NCI-H524 (cell line): ENCODE data around the gene ADO.

Experiments used
- DNase-seq, 2 experiments: peaks; one replicate each; lab custom pipeline; 2025; lab: John Stamatoyannopoulos, UW

ADO gene

GRCh38 chr10:62792261-62792660, 12.3 kb upstream of the ADO start:
- no peak for DNase-seq

GRCh38 chr10:62794306-62794705, 10.2 kb upstream of the ADO start:
- no peak for DNase-seq

- no peak for DNase-seq
These were observed 9.4 kb upstream of the ADO start for GRCh38 chr10:62795100-62795499.

GRCh38 chr10:62795762-62796161, 8.8 kb upstream of the ADO start:
- DNase-seq: no peak

GRCh38 chr10:62796896-62797295, 7.6 kb upstream of the ADO start:
- no peak for DNase-seq

GRCh38 chr10:62801871-62802270, 2.6 kb upstream of the ADO start:
- DNase-seq: no peak

- peak in 1 of 2 experiments; percentile 38 for DNase-seq
These were observed 680 bp upstream of the ADO start for GRCh38 chr10:62803724-62804355.

GRCh38 chr10:62805231-62806099, 945 bp downstream of the ADO start:
- DNase-seq: no peak

- no peak for DNase-seq
These were observed 1.7 kb downstream of the ADO start for GRCh38 chr10:62806251-62806650.

GRCh38 chr10:62810156-62810902, 5.8 kb downstream of the ADO start:
- DNase-seq: no peak

GRCh38 chr10:62811159-62811875, 6.8 kb downstream of the ADO start:
- DNase-seq: no peak

- no peak for DNase-seq
These were observed 8.3 kb downstream of the ADO start for GRCh38 chr10:62812672-62813439.

- DNase-seq: no peak
These were observed 8.9 kb downstream of the ADO start for GRCh38 chr10:62813453-62813852.

GRCh38 chr10:62813981-62814380, 9.5 kb downstream of the ADO start:
- no peak for DNase-seq

GRCh38 chr10:62814756-62815380, 10.3 kb downstream of the ADO start:
- DNase-seq: no peak

- no peak for DNase-seq
These were observed 11.0 kb downstream of the ADO start for GRCh38 chr10:62815381-62816075.

- DNase-seq: no peak
These were observed 11.5 kb downstream of the ADO start for GRCh38 chr10:62816076-62816330.

GRCh38 chr10:62816331-62817120, 12.0 kb downstream of the ADO start, which contains the start of gene EGR2:
EGR2 (minus strand) TSS chr10:62816366; CDS start chr10:62816029, 337 bp downstream.
- DNase-seq: peak; percentile 45 to 73

- DNase-seq: no peak
These were observed 12.7 kb downstream of the ADO start for GRCh38 chr10:62817121-62817765.
